Ishikawa (cell line): ENCODE measurements around the gene TENT5C.

Experiments
- CEBPB ChIP-seq: IDR thresholded peaks from 2 replicates; pipeline ENCODE4 v1.6.1; 2012
- CREB1 ChIP-seq: IDR thresholded peaks from 2 replicates; pipeline ENCODE4 v1.6.1; 2012; ENCODE audit warnings: low read depth
- EGR1 ChIP-seq: IDR thresholded peaks from 2 replicates; pipeline ENCODE4 v1.6.1; 2012
- EP300 ChIP-seq: IDR thresholded peaks from 2 replicates; pipeline ENCODE4 v1.6.1; 2012; ENCODE audit warnings: borderline replicate concordance
- FOXM1 ChIP-seq: IDR thresholded peaks from 2 replicates; pipeline ENCODE4 v1.6.1; 2012; ENCODE audit warnings: low read depth, borderline replicate concordance
- MAX ChIP-seq: IDR thresholded peaks from 2 replicates; pipeline ENCODE4 v1.6.1; 2012
- NFIC ChIP-seq: IDR thresholded peaks from 2 replicates; pipeline ENCODE4 v1.6.1; 2012
- RAD21 ChIP-seq: IDR thresholded peaks from 2 replicates; pipeline ENCODE4 v1.6.1; 2012; ENCODE audit warnings: low read depth
- REST ChIP-seq: IDR thresholded peaks from 2 replicates; pipeline ENCODE4 v1.6.1; 2012; ENCODE audit warnings: low read depth, mild to moderate bottlenecking
- TAF1 ChIP-seq: IDR thresholded peaks from 2 replicates; pipeline ENCODE4 v1.6.1; 2012; ENCODE audit warnings: low read depth, mild to moderate bottlenecking
- TCF12 ChIP-seq: IDR thresholded peaks from 2 replicates; pipeline ENCODE4 v1.6.1; 2012; ENCODE audit warnings: low read depth
- TEAD4 ChIP-seq: IDR thresholded peaks from 2 replicates; pipeline ENCODE4 v1.6.1; 2012
- USF1 ChIP-seq: IDR thresholded peaks from 2 replicates; pipeline ENCODE4 v1.6.1; 2012
- YY1 ChIP-seq: IDR thresholded peaks from 2 replicates; pipeline ENCODE4 v1.6.1; 2012; ENCODE audit warnings: low read depth

- TF ChIP-seq RAD21 = no peak
- no peak for TF ChIP-seq MAX
- no peak for TF ChIP-seq CREB1
- no peak for TF ChIP-seq NFIC
- no peak for TF ChIP-seq EP300
- TF ChIP-seq REST = no peak
- TF ChIP-seq YY1 = no peak
- no peak for TF ChIP-seq TAF1
- TF ChIP-seq CEBPB = no peak
- no peak for TF ChIP-seq EGR1
- no peak for TF ChIP-seq USF1
- TF ChIP-seq FOXM1 = no peak
- TF ChIP-seq TCF12 = no peak
- TF ChIP-seq TEAD4 = no peak
Observed at GRCh38 chr1:117657949-117658660, 52.3 kb downstream of the TENT5C start.
